Measurements from ENCODE around the gene SMAD7. TPM values are rescaled to one million over a fixed set of nuclear protein-coding genes. Genes with fewer than 3 reads are reported as not detected.

SMAD7 gene
- total RNA-seq, 4 donors from 2014 or later, result 22.5 to 54.9 (median 40.0) TPM

DNA sequence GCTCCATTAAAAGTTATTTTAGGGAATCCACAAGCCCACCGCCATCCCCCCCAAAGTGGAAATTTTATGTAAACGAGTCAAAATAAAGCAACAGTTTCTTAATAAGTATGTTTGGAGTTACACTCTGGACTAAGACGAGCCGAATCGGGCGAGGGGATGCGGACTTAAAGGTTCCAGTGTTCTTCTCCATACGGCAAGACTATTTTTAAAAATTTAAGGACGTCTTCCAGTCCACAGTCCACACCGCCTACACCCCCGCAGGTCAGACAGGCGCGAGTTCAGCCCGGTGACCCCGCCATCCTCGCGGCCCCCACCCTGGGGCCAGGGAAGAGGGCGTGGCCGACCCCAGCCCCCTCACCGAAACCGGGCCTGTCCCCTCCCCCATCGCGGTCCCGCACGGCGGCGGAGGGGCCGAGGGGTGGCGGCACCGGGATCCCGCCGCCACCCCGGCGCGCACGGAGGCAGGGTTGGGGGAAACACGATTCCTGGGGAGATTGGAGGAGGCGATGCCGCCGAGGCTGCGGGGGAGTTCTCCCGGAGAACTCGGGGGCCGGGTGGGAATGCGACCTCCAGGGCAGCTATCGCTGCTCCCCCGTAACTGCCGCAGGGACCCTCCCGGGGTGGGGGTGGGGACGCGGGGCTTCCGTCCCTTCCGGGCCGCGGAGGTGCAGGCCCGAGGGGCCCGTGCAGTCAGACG, 24.5 kb upstream of the SMAD7 start:
- TF ChIP-seq EP300 (IDR thresholded peaks at IDR 0.05), result no peak
- no peak for TF ChIP-seq POLR2AphosphoS5 (IDR thresholded peaks at IDR 0.05)
- TF ChIP-seq POLR2A (IDR thresholded peaks at IDR 0.05; ENCODE audit: low read depth), result no peak
- TF ChIP-seq, protein P1, sequence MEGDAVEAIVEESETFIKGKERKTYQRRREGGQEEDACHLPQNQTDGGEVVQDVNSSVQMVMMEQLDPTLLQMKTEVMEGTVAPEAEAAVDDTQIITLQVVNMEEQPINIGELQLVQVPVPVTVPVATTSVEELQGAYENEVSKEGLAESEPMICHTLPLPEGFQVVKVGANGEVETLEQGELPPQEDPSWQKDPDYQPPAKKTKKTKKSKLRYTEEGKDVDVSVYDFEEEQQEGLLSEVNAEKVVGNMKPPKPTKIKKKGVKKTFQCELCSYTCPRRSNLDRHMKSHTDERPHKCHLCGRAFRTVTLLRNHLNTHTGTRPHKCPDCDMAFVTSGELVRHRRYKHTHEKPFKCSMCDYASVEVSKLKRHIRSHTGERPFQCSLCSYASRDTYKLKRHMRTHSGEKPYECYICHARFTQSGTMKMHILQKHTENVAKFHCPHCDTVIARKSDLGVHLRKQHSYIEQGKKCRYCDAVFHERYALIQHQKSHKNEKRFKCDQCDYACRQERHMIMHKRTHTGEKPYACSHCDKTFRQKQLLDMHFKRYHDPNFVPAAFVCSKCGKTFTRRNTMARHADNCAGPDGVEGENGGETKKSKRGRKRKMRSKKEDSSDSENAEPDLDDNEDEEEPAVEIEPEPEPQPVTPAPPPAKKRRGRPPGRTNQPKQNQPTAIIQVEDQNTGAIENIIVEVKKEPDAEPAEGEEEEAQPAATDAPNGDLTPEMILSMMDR (IDR thresholded peaks at IDR 0.05), result no peak
- Histone ChIP-seq H3K4me1 (peaks cover 7 to 21% (median 18%) of the 10 kb centered on the region in 4 donors), H3K27me3 (peaks cover 0 to 6% (median 0%) of the 10 kb centered on the region in 4 donors), H3K4me3 (peak overlapping the region; percentile 77 to 89 (median 80)), H3K9me3 (no peaks in the 10 kb centered on the region), H3K36me3 (no peaks in the 10 kb centered on the region), H3K27ac (replicated peaks in 1 of 4) (peak overlapping the region; percentile 76 to 81 (median 78))
- 14% methylated on average over 11 of the region's 58 CpGs for WGBS
- no peak for DNase-seq (ENCODE audit: extremely low spot score)
- intact Hi-C loops (cut with DNase I), result no loop called here

- peaks cover 0 to 6% (median 0%) of the 10 kb centered on the region in 4 donors for H3K27me3 ChIP-seq
- intact Hi-C loops (cut with DNase I), result no loop called here
- DNase-seq (ENCODE audit: extremely low spot score), result no peak
- 71% methylated on average over 28 of the region's 28 CpGs for WGBS
- no peak for TF ChIP-seq EP300 (IDR thresholded peaks at IDR 0.05)
- TF ChIP-seq POLR2AphosphoS5 (IDR thresholded peaks at IDR 0.05), result no peak
- TF ChIP-seq, protein P1 (IDR thresholded peaks at IDR 0.05), result no peak
- TF ChIP-seq POLR2A (IDR thresholded peaks at IDR 0.05; ENCODE audit: low read depth), result no peak
- peak overlapping the region; percentile 76 to 81 (median 78) for H3K27ac ChIP-seq (replicated peaks in 1 of 4)
- peak overlapping the region; percentile 77 to 89 (median 80) for H3K4me3 ChIP-seq
- H3K36me3 ChIP-seq, result no peaks in the 10 kb centered on the region
- peaks cover 7 to 21% (median 16%) of the 10 kb centered on the region in 4 donors for H3K4me1 ChIP-seq
- H3K9me3 ChIP-seq, result no peaks in the 10 kb centered on the region
These were observed 23.7 kb upstream of the SMAD7 start for GRCh38 chr18:48974304-48975119.

- Histone ChIP-seq H3K4me3 (no peak overlapping the region), H3K9me3 (no peaks in the 10 kb centered on the region), H3K36me3 (no peaks in the 10 kb centered on the region), H3K27me3 (peaks cover 0 to 6% (median 0%) of the 10 kb centered on the region in 4 donors), H3K4me1 (peaks cover 7 to 21% (median 16%) of the 10 kb centered on the region in 4 donors), H3K27ac (replicated peaks in 1 of 4) (no peak overlapping the region)
- no peak for DNase-seq (ENCODE audit: extremely low spot score)
- no peak for TF ChIP-seq POLR2AphosphoS5 (IDR thresholded peaks at IDR 0.05)
- no peak for TF ChIP-seq POLR2A (IDR thresholded peaks at IDR 0.05; ENCODE audit: low read depth)
- TF ChIP-seq EP300 (IDR thresholded peaks at IDR 0.05), result no peak
- TF ChIP-seq, protein P1 (IDR thresholded peaks at IDR 0.05), result no peak
- intact Hi-C loops (cut with DNase I), result no loop called here
- 89% methylated on average over 3 of the region's 3 CpGs for WGBS
These were observed 23.0 kb upstream of the SMAD7 start for GRCh38 chr18:48973731-48974130.

- no peak for DNase-seq (ENCODE audit: extremely low spot score)
- H3K36me3 ChIP-seq, result no peaks in the 10 kb centered on the region
- WGBS, result 85% methylated on average over 11 of the region's 11 CpGs
These were observed 17.8 kb upstream of the SMAD7 start for GRCh38 chr18:48968412-48969215.

More at GRCh38 chr18:48968412-48969215, 17.8 kb upstream of the SMAD7 start:
- no peaks in the 10 kb centered on the region for H3K9me3 ChIP-seq
- H3K27ac ChIP-seq (replicated peaks in 1 of 4), result no peak overlapping the region
- no peak overlapping the region for H3K4me3 ChIP-seq
- TF ChIP-seq POLR2AphosphoS5 (IDR thresholded peaks at IDR 0.05), result no peak
- intact Hi-C loops (cut with DNase I), result no loop called here
- H3K27me3 ChIP-seq, result no peaks in the 10 kb centered on the region
- peaks cover 2 to 9% (median 8%) of the 10 kb centered on the region in 4 donors for H3K4me1 ChIP-seq

Data from esophagus muscularis mucosa (tissue), 4 donors.